HepG2 (cell line): ENCODE measurements around the gene ASH1L. TPM values are rescaled to one million over a fixed set of nuclear protein-coding genes. Genes with fewer than 3 reads are reported as not detected.
"Not testable (repeated sequence)": the region's sequence is repeated elsewhere in the genome, so short reads cannot be mapped to it uniquely, and the experiment has no call there.

Experiments
- ATAC-seq: fragments of 200-7000 bp; cut with Tn5 transposase; 3 replicates; pipeline ENCODE4 v1.9.1; 2020; ENCODE audit warnings: mild to moderate bottlenecking, moderate library complexity
- BruUV-seq: library from RNA; stranded (reverse); fragments of 400-500 nt; replicated peaks from 2 replicates; lab custom pipeline; 2021; lab: Mats Ljungman, UMichigan
- CTCF ChIA-PET: fragments of 300-600 bp; formaldehyde crosslinking; extraction: SDS; loops from one replicate; lab custom pipeline; 2021; ENCODE audit warnings: low total read pairs, inconsistent platforms, low intra/inter-chr PET ratio; lab: Yijun Ruan, JAX
- POLR2A ChIA-PET: fragments of 350-600 bp; sonication (Branson Sonifier 250); formaldehyde crosslinking; loops from one replicate; lab custom pipeline; 2020; ENCODE audit warnings: antibody characterized with exemption, inconsistent platforms; lab: Yijun Ruan, JAX
- DNase-seq: peaks from one replicate; pipeline ENCODE4 v3.0.0-alpha.2; 2015; ENCODE audit warnings: low spot score
- FAIRE-seq: peaks from 3 replicates; lab custom pipeline; 2011; peaks lifted over from hg19 to GRCh38; lab: Jason Lieb, UNC
- H2AFZ ChIP-seq: one replicate; pipeline ENCODE4 v1.6.1; 2011; ENCODE audit warnings: low read length, inconsistent platforms
- H3K27ac ChIP-seq: fragments of 300-600 bp; 3 replicates; pipeline ENCODE4 v1.8.0; 2011; ENCODE audit warnings: mixed run types, mild to moderate bottlenecking, mixed read lengths, low read length, inconsistent platforms; ENCODE audit not compliant: insufficient read depth; ENCODE audit errors: extremely low read length
- H3K27me3 ChIP-seq, 2 experiments: fragments of 200-600 bp in 1 of 2; 2 replicates in 1 of 2; 3 replicates in 1 of 2; pipeline versions ENCODE4 v1.6.0 to v1.8.0; 2011; ENCODE audit warnings: low read length in 2 of 2, mild to moderate bottlenecking in 2 of 2, moderate library complexity in 2 of 2, inconsistent platforms in 1 of 2; ENCODE audit not compliant: insufficient read depth in 2 of 2, control insufficient read depth in 1 of 2
- H3K36me3 ChIP-seq, 2 experiments: fragments of 200-600 bp in 1 of 2; replicated peaks in 1 of 2; 2 replicates in 1 of 2; 3 replicates in 1 of 2; pipeline versions ENCODE4 v1.5.1 to v1.8.0; 2011; ENCODE audit warnings: low read length in 2 of 2, inconsistent platforms in 1 of 2; ENCODE audit not compliant: insufficient read depth in 2 of 2, control insufficient read depth in 1 of 2
- H3K4me1 ChIP-seq: 2 replicates; pipeline ENCODE4 v1.5.1; 2012; ENCODE audit warnings: low read length, inconsistent platforms; ENCODE audit not compliant: insufficient read depth
- H3K4me2 ChIP-seq: 2 replicates; pipeline ENCODE4 v1.6.0; 2011; ENCODE audit warnings: low read depth, low read length, inconsistent platforms
- H3K4me3 ChIP-seq, 3 experiments: fragments of 200-600 bp in 1 of 3; sonication (generic), shearing (Covaris generic) in 1 of 3; replicated peaks in 1 of 3; 2 replicates each; pipeline ENCODE4 v1.5.1; 2011 to 2016; ENCODE audit warnings: low read length in 3 of 3, inconsistent platforms in 2 of 3, low read depth in 2 of 3, mild to moderate bottlenecking in 2 of 3, control low read depth in 1 of 3, mixed read lengths in 1 of 3; ENCODE audit not compliant: insufficient read depth in 1 of 3
- H3K79me2 ChIP-seq: one replicate; pipeline ENCODE4 v1.6.1; 2011; ENCODE audit warnings: low read length, inconsistent platforms; ENCODE audit not compliant: insufficient read depth
- H3K9ac ChIP-seq: 2 replicates; pipeline ENCODE4 v1.6.0; 2011; ENCODE audit warnings: mild to moderate bottlenecking, low read depth, low read length, inconsistent platforms; ENCODE audit not compliant: insufficient read depth
- H3K9me3 ChIP-seq: 2 replicates; pipeline ENCODE4 v1.5.1; 2012; ENCODE audit warnings: mild to moderate bottlenecking, low read length
- H4K20me1 ChIP-seq: 2 replicates; pipeline ENCODE4 v1.6.0; 2011; ENCODE audit warnings: inconsistent platforms, mild to moderate bottlenecking, low read length, moderate library complexity; ENCODE audit not compliant: insufficient read depth
- CEBPB ChIP-seq: IDR thresholded peaks from 2 replicates; pipeline ENCODE4 v1.6.1; 2011; ENCODE audit warnings: low read depth, low read length, improper control_type of control experiment, borderline replicate concordance
- E2F1 ChIP-seq: sonication (generic); formaldehyde crosslinking; IDR thresholded peaks from 2 replicates; pipeline ENCODE4 v1.5.0; 2020; ENCODE audit warnings: missing genetic modification reagents
- PRPF4 ChIP-seq: fragments of 200-400 bp; formaldehyde crosslinking; IDR thresholded peaks from 2 replicates; pipeline ENCODE4 v1.6.1; 2016; ENCODE audit warnings: low read length, low read depth; ENCODE audit not compliant: poor library complexity, severe bottlenecking
- ZNF552 ChIP-seq: sonication (generic); formaldehyde crosslinking; IDR thresholded peaks from 2 replicates; pipeline ENCODE4 v1.9.0; 2022; ENCODE audit warnings: missing genetic modification reagents, mild to moderate bottlenecking, borderline replicate concordance
- ZNF646 ChIP-seq: sonication (generic); formaldehyde crosslinking; IDR thresholded peaks from 2 replicates; pipeline ENCODE4 v1.9.0; 2021; ENCODE audit warnings: mild to moderate bottlenecking, missing genetic modification reagents
- WGBS: methylation state at CpG from one replicate; pipeline ENCODE4 v1.1.6; 2017; ENCODE audit warnings: low lambda C conversion rate; 5-methylcytosine and 5-hydroxymethylcytosine counted together
- in situ Hi-C: cut with HindIII; loops from 2 replicates; pipeline ENCODE4 v1.10.0; 2017; ENCODE audit warnings: low pct_unique_long_range_greater_than_20kb; ENCODE audit not compliant: extremely low pct_ligation_motif_present
- intact Hi-C: fragments of 100-400 bp; cut with micrococcal nuclease; formaldehyde crosslinking; loops from one replicate; pipeline ENCODE4 v1.10.0; 2022; ENCODE audit not compliant: unreplicated experiment
- polyA plus RNA-seq, 8 experiments: library from polyadenylated mRNA; depleted of rRNA in 3 of 8; stranded (reverse) in 7 of 8; unstranded in 1 of 8; fragments of >200 nt; fragmentation: Illumina TruSeq in 4 of 8; extraction: Trizol in 4 of 8; gene quantifications; 2 replicates each; pipeline versions ENCODE4 v1.2.1 to v1.2.3, GENCODE V29; 2011 to 2016; ENCODE audit warnings: low read depth in 4 of 8, missing spikeins in 1 of 8, mixed read lengths in 1 of 8; ENCODE audit not compliant: insufficient read depth in 1 of 8
- total RNA-seq, 5 experiments: library from RNA; depleted of rRNA; stranded (reverse); fragments of >200 nt; fragmentation: Illumina TruSeq; extraction: Trizol; gene quantifications; 2 replicates each; pipeline ENCODE4 v1.2.3, GENCODE V29; 2016; ENCODE audit warnings: low read depth in 1 of 5

Gene ASH1L
- total and polyA plus RNA-seq, 2 of the 13 experiments (the other 11 are each of a cell fraction or from before 2014, with no cell fraction given): 10.2 to 15.3 TPM

GRCh38 chr1:155328856-155329255 is 233.7 kb downstream of the ASH1L start:
- H3K9me3 ChIP-seq, H3K27me3 ChIP-seq, H4K20me1 ChIP-seq, H3K4me3 ChIP-seq, H3K4me2 ChIP-seq, BruUV-seq, H3K9ac ChIP-seq, DNase-seq, H2AFZ ChIP-seq, H3K79me2 ChIP-seq, intact Hi-C loops, FAIRE-seq, in situ Hi-C loops, ATAC-seq, H3K27ac ChIP-seq, CTCF ChIA-PET: not testable (repeated sequence)
- Histone ChIP-seq H3K36me3 (peaks cover 2 to 32% of the 10 kb centered on the region in 2 experiments; a peak in 4 of 5 replicates), H3K4me1 (peaks cover 24% of the 10 kb centered on the region)
- WGBS: over 99% methylated on average over 7 of the region's 7 CpGs
- POLR2A ChIA-PET: interaction anchor here (1.3 kb wide), 1 partner anchor 56 kb away, joined by 3 read pairs; the partner anchor contains the start of gene CLK2
- peak; percentile 21; the same call in 1 of the 2 replicates for TF ChIP-seq CEBPB
- TF ChIP-seq, all 625 proteins: peak for 1; not testable (repeated sequence) for 624

- no peak overlapping the region for H2AFZ ChIP-seq
- no peak for TF ChIP-seq ZNF552 (CRISPR knock-in tag)
- no peak for TF ChIP-seq E2F1 (CRISPR knock-in tag)
- TF ChIP-seq PRPF4: no peak
- TF ChIP-seq ZNF646: no peak
- TF ChIP-seq, all 625 proteins: peak for 0
- 92% methylated on average over 1 of the region's 4 CpGs for WGBS
- no peak for DNase-seq
- Histone ChIP-seq H3K4me1 (peaks cover 24% of the 10 kb centered on the region), H3K79me2 (peaks cover 5% of the 10 kb centered on the region), H3K4me3 (no peak overlapping the region), H3K27me3 (no peaks in the 10 kb centered on the region; a peak in 1 of 5 replicates), H3K36me3 (peaks cover 2 to 32% of the 10 kb centered on the region in 2 experiments; a peak in 4 of 5 replicates), H4K20me1 (no peaks in the 10 kb centered on the region), H3K9me3 (no peaks in the 10 kb centered on the region), H3K9ac (no peak overlapping the region), H3K4me2 (no peak overlapping the region), H3K27ac (no peak overlapping the region)
- ChIA-PET CTCF (no interaction called here), POLR2A (interaction anchor here (1.3 kb wide), 1 partner anchor 55 kb away, joined by 3 read pairs; the partner anchor contains the start of gene CLK2)
- no peak for ATAC-seq
- FAIRE-seq: no peak
- in situ Hi-C loops: no loop called here
- intact Hi-C loops: no loop called here
- no TSS peak for BruUV-seq
Observed at GRCh38 chr1:155327981-155328380, 234.6 kb downstream of the ASH1L start.
